NT2/D1 (cell line): ENCODE results near the gene ZNF490.

ENCODE experiments used
- DNase-seq: peaks from one replicate; pipeline ENCODE4 v3.0.0-alpha.2; 2011; ENCODE audit warnings: low read depth, low spot score
- H3K27me3 ChIP-seq: 2 replicates; pipeline ENCODE4 v1.6.0; 2011; ENCODE audit warnings: mild to moderate bottlenecking; ENCODE audit not compliant: insufficient read length, insufficient read depth
- H3K36me3 ChIP-seq: 2 replicates; pipeline ENCODE4 v1.6.1; 2011; ENCODE audit warnings: mild to moderate bottlenecking, low read length, mixed read lengths; ENCODE audit not compliant: insufficient read depth, insufficient read length
- H3K4me1 ChIP-seq: 2 replicates; pipeline ENCODE4 v1.5.1; 2011; ENCODE audit not compliant: insufficient read depth, insufficient read length
- H3K4me3 ChIP-seq: 2 replicates; pipeline ENCODE4 v1.5.1; 2011; ENCODE audit warnings: low read depth; ENCODE audit not compliant: insufficient read length
- H3K9ac ChIP-seq: 2 replicates; pipeline ENCODE4 v1.6.0; 2011; ENCODE audit warnings: low read depth; ENCODE audit not compliant: insufficient read length
- H3K9me3 ChIP-seq: 2 replicates; pipeline ENCODE4 v1.5.1; 2011; ENCODE audit warnings: mild to moderate bottlenecking, low read length; ENCODE audit not compliant: insufficient read depth
- SUZ12 ChIP-seq: IDR thresholded peaks from 2 replicates; pipeline ENCODE4 v1.6.1; 2011; ENCODE audit not compliant: insufficient read length, insufficient read depth; ENCODE audit errors: extremely low read depth
- YY1 ChIP-seq: IDR thresholded peaks from 2 replicates; pipeline ENCODE4 v1.6.1; 2011; ENCODE audit not compliant: insufficient read length, insufficient read depth
- ZNF274 ChIP-seq: IDR thresholded peaks from 2 replicates; pipeline ENCODE4 v1.6.1; 2011; ENCODE audit warnings: mild to moderate bottlenecking, low read depth, low read length

The ZNF490 gene

GRCh38 chr19:12610540-12611360 is at the start of gene ZNF490, which contains the start of gene ZNF791:
Gene ZNF490 (minus strand): TSS chr19:12610813. CDS start chr19:12610680, 133 bp downstream.
Gene ZNF791 (plus strand): TSS chr19:12610920. CDS start chr19:12611080, 160 bp downstream.
- peak within 1 kb of the TSS; percentile 100 for H3K9ac ChIP-seq
- DNase-seq, result peak; percentile 95
- H3K36me3 ChIP-seq, result peaks cover 51% of the 10 kb centered on the region
- peak within 1 kb of the TSS; percentile 99 for H3K4me3 ChIP-seq
- no peaks in the 10 kb centered on the region for H3K9me3 ChIP-seq
- no peak for TF ChIP-seq SUZ12
- TF ChIP-seq ZNF274, result no peak
- no peak for TF ChIP-seq YY1
- H3K4me1 ChIP-seq, result no peaks in the 10 kb centered on the region
- no peaks in the 10 kb centered on the region for H3K27me3 ChIP-seq

GRCh38 chr19:12657966-12658365 is 47.4 kb upstream of the ZNF490 start:
- Histone ChIP-seq H3K4me1 (peaks cover 2% of the 10 kb centered on the region), H3K4me3 (no peak overlapping the region), H3K27me3 (no peaks in the 10 kb centered on the region), H3K9me3 (no peaks in the 10 kb centered on the region), H3K36me3 (peaks cover 69% of the 10 kb centered on the region), H3K9ac (no peak overlapping the region)
- TF ChIP-seq YY1 (no peak), ZNF274 (no peak), SUZ12 (no peak)
- DNase-seq, result no peak

GRCh38 chr19:12656899-12657571 is 46.4 kb upstream of the ZNF490 start:
- no peaks in the 10 kb centered on the region for H3K9me3 ChIP-seq
- no peak overlapping the region for H3K4me3 ChIP-seq
- H3K27me3 ChIP-seq, result no peaks in the 10 kb centered on the region
- peaks cover 66% of the 10 kb centered on the region for H3K36me3 ChIP-seq
- H3K4me1 ChIP-seq, result peaks cover 2% of the 10 kb centered on the region
- no peak overlapping the region for H3K9ac ChIP-seq
- DNase-seq, result no peak
- TF ChIP-seq ZNF274, result no peak
- no peak for TF ChIP-seq SUZ12
- no peak for TF ChIP-seq YY1

- Histone ChIP-seq H3K9me3 (no peaks in the 10 kb centered on the region), H3K4me1 (peaks cover 2% of the 10 kb centered on the region), H3K27me3 (no peaks in the 10 kb centered on the region), H3K9ac (no peak overlapping the region), H3K36me3 (peaks cover 59% of the 10 kb centered on the region), H3K4me3 (no peak overlapping the region)
- no peak for TF ChIP-seq YY1
- TF ChIP-seq ZNF274, result no peak
- no peak for TF ChIP-seq SUZ12
- DNase-seq, result no peak
Observed at GRCh38 chr19:12655546-12655945, 44.9 kb upstream of the ZNF490 start.

- Histone ChIP-seq H3K27me3 (no peaks in the 10 kb centered on the region), H3K4me1 (no peaks in the 10 kb centered on the region), H3K9ac (no peak overlapping the region), H3K36me3 (peaks cover 44% of the 10 kb centered on the region), H3K9me3 (no peaks in the 10 kb centered on the region; the same call in 1 of the 2 replicates), H3K4me3 (no peak overlapping the region)
- TF ChIP-seq ZNF274 (no peak), YY1 (no peak), SUZ12 (no peak)
- no peak for DNase-seq
Observed at GRCh38 chr19:12652219-12652618, 41.6 kb upstream of the ZNF490 start.

- no peaks in the 10 kb centered on the region; the same call in 1 of the 2 replicates for H3K9me3 ChIP-seq
- no peaks in the 10 kb centered on the region for H3K27me3 ChIP-seq
- H3K9ac ChIP-seq, result no peak overlapping the region
- TF ChIP-seq YY1 (no peak), ZNF274 (no peak), SUZ12 (no peak)
- H3K4me1 ChIP-seq, result no peaks in the 10 kb centered on the region
- H3K4me3 ChIP-seq, result no peak overlapping the region
- DNase-seq, result no peak
- peaks cover 35% of the 10 kb centered on the region for H3K36me3 ChIP-seq
Observed at GRCh38 chr19:12649941-12650340, 39.3 kb upstream of the ZNF490 start.

GRCh38 chr19:12648088-12648487 is 37.5 kb upstream of the ZNF490 start:
- H3K9me3 ChIP-seq, result no peaks in the 10 kb centered on the region; the same call in 1 of the 2 replicates
- peaks cover 33% of the 10 kb centered on the region for H3K36me3 ChIP-seq
- no peaks in the 10 kb centered on the region for H3K27me3 ChIP-seq
- no peak for DNase-seq
- no peak overlapping the region for H3K9ac ChIP-seq
- no peak overlapping the region for H3K4me3 ChIP-seq
- H3K4me1 ChIP-seq, result no peaks in the 10 kb centered on the region
- TF ChIP-seq SUZ12 (no peak), ZNF274 (no peak), YY1 (no peak)
